Stimulated activated CD4-positive, alpha-beta T cell treated with anti-CD3 and anti-CD28 coated beads, Interleukin-4, amount 100 ng/mL, for 48 hours (primary cell): Measurements from ENCODE around the gene TPH2.

Experiments
- DNase-seq, 2 donors: peaks; one replicate each; pipeline ENCODE4 v3.0.0-alpha.2; 2020; ENCODE audit warnings: low read depth in 2 of 2

TPH2 gene

GRCh38 chr12:71958993-71959578 lies 20.4 kb downstream of the TPH2 start:
- no peak for DNase-seq

- no peak for DNase-seq
Measured at GRCh38 chr12:71967211-71967610, 28.6 kb downstream of the TPH2 start.

GRCh38 chr12:71969330-71969729 lies 30.7 kb downstream of the TPH2 start:
- DNase-seq, result no peak

GRCh38 chr12:71970031-71970430 lies 31.4 kb downstream of the TPH2 start:
- no peak for DNase-seq

- DNase-seq, result no peak
Measured at GRCh38 chr12:71972441-71973074, 33.9 kb downstream of the TPH2 start.

GRCh38 chr12:71973687-71974086 lies 35.0 kb downstream of the TPH2 start:
- no peak for DNase-seq

- no peak for DNase-seq
Measured at GRCh38 chr12:71980538-71980937, 41.9 kb downstream of the TPH2 start.

- no peak for DNase-seq
Measured at GRCh38 chr12:71981149-71981548, 42.5 kb downstream of the TPH2 start.

GRCh38 chr12:71994715-71995114 lies 56.1 kb downstream of the TPH2 start:
- DNase-seq, result no peak

- DNase-seq, result no peak
Measured at GRCh38 chr12:71999795-72000194, 61.1 kb downstream of the TPH2 start.

- no peak for DNase-seq
Measured at GRCh38 chr12:72000969-72001648, 62.5 kb downstream of the TPH2 start.

- DNase-seq, result no peak
Measured at GRCh38 chr12:72006766-72007165, 68.1 kb downstream of the TPH2 start.

- no peak for DNase-seq
Measured at GRCh38 chr12:72010356-72010755, 71.7 kb downstream of the TPH2 start.

- no peak for DNase-seq
Measured at GRCh38 chr12:72011374-72011773, 72.7 kb downstream of the TPH2 start.

- no peak for DNase-seq
Measured at GRCh38 chr12:72012874-72013273, 74.2 kb downstream of the TPH2 start.

- no peak for DNase-seq
Measured at GRCh38 chr12:72015895-72016294, 77.2 kb downstream of the TPH2 start.

- DNase-seq, result peak; percentile 29 to 43
Measured at GRCh38 chr12:72017054-72017651, 78.5 kb downstream of the TPH2 start.

- no peak for DNase-seq
Measured at GRCh38 chr12:72018036-72018435, 79.4 kb downstream of the TPH2 start.

GRCh38 chr12:72024613-72025012 lies 86.0 kb downstream of the TPH2 start:
- DNase-seq, result no peak

- DNase-seq, result no peak
Measured at GRCh38 chr12:72025524-72025923, 86.9 kb downstream of the TPH2 start.

- DNase-seq, result no peak
Measured at GRCh38 chr12:72028966-72029365, 90.3 kb downstream of the TPH2 start.

GRCh38 chr12:72030277-72030676 lies 91.6 kb downstream of the TPH2 start:
- DNase-seq, result no peak

GRCh38 chr12:72031066-72031465 lies 92.4 kb downstream of the TPH2 start:
- no peak for DNase-seq
